NCI-H345 treated with DMSO at 0.1 percent for 48 hours (cell line): ENCODE data around the gene PPP1CA.

ENCODE experiments used
- DNase-seq: peaks from one replicate; lab custom pipeline; 2025; ENCODE audit not compliant: unreplicated experiment; lab: John Stamatoyannopoulos, UW

Gene PPP1CA

GRCh38 chr11:67370351-67371076 is 31.1 kb downstream of the PPP1CA start:
- DNase-seq: no peak

DNA sequence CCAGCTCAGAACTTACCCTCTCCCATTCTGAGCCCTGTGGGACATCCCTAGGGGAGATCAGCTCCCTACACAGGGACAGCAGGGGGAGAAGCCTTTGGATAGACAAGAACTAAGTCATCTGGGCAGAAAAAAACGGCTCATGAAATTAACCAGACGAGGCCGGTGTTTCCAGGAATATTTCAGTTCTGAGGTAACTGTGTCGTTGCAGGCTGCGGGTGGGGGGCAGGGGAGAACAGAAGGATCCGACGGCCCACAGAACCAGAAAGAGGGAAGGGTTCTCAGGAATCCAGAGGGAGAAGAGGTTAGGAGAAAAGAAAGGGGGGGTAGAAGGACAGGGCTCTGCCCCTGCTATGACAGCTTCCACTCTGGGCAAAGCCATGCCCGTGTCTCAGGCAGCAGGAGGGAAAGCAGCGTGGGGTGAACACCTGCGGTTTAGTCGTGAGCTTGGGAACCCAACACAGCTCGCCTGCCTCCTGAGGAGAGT is 31.8 kb downstream of the PPP1CA start:
- DNase-seq: no peak

DNA sequence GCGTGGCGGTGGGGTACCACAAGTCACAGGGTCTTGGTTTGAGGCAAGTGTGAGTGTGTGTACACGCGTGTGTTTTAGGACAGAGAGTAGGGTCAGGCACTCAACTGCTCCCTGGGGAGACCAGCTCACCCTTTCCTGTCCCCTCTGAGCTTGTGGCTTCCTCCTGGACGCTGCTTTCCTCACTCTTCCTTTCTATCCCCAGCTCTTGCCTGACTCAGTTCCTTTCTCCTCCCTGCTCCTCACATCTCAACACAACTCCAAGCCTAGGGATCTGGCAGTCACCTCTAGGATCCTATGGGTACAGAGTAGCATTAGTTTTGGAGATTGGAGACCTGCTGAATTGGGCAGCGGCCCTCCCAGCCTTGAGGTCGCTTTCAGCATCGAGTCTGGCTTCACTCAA is 32.4 kb downstream of the PPP1CA start:
- DNase-seq: no peak

GRCh38 chr11:67368621-67369020 is 33.0 kb downstream of the PPP1CA start:
- no peak for DNase-seq

DNA sequence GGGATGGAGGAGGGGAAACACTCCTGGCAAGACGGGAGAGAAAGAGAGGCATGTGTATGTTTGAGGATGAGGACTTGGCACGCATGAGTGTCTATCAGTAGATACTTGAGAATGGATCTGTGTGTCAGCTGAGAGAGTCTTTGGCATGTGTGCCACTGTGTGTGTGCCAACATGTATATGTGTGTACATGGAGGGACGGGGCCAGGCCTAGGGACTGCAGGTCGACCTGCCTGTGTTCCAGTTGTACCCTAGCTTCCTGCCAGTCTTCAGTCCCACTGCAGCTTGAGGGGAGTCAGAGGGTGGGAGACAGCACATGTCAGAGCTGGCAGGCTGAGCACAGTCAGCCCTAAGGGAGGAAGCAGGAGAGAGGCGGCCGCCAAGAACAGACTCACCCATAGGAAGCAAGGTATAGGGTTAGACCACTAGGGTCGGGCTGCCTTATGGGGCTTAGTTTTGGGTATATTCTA is 33.9 kb downstream of the PPP1CA start:
- DNase-seq: no peak

- DNase-seq: no peak
These were observed 34.5 kb downstream of the PPP1CA start for GRCh38 chr11:67366961-67367760.

DNA sequence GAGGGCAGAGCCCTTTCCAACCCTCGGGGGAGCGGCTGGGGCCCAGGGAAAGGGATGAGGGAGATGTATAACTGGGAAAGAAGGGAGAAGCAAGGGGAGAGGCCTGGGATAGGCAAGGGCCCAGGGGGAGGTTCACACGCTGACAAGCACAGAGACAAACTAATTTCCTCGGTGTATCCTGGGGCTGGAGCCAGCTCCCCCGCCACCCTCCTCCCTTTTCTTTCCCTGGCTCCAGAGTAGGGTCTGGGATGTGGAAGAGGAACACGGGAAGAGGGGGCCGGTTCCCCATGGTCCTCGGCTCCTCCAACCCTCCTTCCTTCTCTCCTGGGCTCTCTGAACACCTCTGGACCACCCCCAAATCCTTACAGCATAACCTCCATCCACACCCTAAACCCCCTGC is 35.1 kb downstream of the PPP1CA start:
- no peak for DNase-seq

GRCh38 chr11:67365736-67366444 is 35.8 kb downstream of the PPP1CA start:
- DNase-seq: no peak

DNA sequence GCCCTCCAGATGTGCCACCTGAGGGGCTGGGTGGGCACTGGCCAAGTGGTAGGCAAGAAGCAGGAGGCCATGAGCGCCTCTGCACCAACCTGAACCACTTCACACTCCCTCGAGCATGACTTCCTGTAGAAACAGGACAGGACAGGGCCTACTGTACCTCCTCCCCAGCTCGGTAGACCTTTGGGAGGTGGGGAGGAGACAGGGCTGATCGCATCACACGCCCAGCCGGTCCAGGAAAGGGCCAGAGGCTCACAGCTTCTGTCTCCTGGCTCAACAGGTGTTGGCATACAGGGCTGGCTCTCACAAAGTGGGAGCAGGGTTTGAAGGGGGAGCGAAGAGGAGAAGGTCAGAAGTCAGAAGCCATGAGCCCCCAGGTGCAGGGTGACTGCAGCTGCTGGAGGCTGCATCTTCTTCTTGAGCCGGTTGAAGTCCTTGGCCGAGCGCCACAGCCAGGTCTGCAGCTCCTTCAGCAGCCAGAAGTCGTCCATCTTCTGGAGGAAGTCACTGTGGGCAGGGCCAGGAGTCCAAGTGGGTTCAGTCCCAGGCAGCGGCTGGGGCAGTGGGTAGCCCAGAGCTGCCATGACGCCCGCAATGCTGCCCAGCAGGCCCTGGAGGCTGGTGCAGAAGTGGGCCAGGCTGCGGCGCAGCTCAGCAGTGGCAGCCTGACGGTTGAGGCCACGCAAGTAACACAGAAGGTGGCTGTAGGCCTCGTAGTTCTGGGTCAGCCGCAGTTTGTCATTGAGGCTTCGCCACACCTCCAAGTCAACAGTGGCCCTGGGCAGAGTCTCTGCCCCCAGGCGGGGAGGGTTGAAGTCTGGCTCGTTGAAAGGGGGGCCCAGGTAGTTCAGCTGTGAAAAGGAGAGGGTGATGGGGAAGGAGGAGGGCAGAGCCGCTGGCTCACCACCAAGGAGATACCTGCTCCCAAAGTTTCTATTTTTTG is 36.6 kb downstream of the PPP1CA start:
- no peak for DNase-seq

GRCh38 chr11:67364169-67364568 is 37.5 kb downstream of the PPP1CA start:
- DNase-seq: no peak

GRCh38 chr11:67357831-67358670 is 43.6 kb downstream of the PPP1CA start:
- no peak for DNase-seq

DNA sequence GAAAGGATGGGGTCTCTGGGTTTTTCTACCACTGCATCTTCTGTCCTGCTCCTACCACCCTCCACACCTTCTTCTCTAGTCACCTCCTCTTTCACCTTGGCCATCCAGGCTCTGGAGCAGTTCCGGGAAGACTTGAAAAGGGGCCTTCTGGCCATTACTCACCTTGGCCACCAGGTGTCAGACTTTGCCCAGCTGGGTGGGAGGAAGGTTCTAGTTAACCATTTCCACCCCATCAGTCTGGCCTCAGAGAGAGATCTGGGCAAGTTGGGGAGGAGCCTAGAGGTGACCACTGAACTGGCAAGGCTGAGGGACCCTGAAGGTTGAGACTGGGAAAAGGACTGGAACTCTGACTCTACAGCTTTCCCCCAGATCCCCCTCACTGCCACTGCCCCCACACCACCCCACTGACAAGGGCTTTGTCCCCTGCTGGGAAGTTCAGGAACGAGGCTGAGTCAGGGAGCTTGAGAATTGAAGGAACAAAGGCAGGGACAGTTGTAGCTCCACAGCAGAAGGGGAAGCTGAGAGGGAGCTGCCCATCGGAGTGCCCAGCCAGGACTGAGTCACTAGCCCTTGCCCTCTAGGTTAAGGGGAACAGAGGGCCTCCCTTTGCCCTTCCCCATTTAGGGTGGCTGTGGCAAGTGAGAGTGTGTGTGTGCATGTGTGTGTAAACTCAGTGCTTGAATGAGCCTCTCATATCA is 44.6 kb downstream of the PPP1CA start:
- DNase-seq: peak; percentile 21

DNA sequence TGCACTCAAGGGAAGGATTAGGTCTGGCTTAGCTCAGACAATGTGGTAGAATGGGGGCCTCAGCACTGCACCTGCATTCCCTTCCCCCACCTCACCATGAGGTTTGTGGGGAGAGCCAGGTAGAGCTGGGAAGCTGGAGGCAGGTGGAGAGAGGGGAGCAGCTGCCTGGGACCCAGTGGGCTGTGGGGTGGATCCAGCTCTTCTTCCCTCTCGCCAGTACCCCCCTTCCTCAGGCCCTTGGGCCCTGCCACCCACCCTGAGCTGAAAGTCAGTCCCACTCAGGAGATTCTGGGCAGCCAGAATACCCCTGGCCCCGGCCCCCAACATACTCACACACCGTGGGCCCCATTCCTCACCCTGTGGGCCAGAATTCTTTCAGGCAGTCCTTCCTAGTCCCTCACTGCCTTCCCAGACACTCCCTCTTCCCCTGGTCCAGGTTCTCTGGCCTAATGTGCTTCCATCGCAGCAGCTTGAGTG is 45.2 kb downstream of the PPP1CA start:
- DNase-seq: no peak

- DNase-seq: no peak
These were observed 45.8 kb downstream of the PPP1CA start for GRCh38 chr11:67355794-67356386.

- DNase-seq: no peak
These were observed 46.5 kb downstream of the PPP1CA start for GRCh38 chr11:67355023-67355793.

- no peak for DNase-seq
These were observed 47.3 kb downstream of the PPP1CA start for GRCh38 chr11:67354075-67355022.
